ENCODE data around the gene B3GNT3. TPM values are rescaled to one million over a fixed set of nuclear protein-coding genes. Genes with fewer than 3 reads are reported as not detected.

B3GNT3 gene
- total and polyA plus RNA-seq, 2 of the 8 experiments (the other 6 are each of a cell fraction or from before 2014, with no cell fraction given): 1.5 TPM

DNA sequence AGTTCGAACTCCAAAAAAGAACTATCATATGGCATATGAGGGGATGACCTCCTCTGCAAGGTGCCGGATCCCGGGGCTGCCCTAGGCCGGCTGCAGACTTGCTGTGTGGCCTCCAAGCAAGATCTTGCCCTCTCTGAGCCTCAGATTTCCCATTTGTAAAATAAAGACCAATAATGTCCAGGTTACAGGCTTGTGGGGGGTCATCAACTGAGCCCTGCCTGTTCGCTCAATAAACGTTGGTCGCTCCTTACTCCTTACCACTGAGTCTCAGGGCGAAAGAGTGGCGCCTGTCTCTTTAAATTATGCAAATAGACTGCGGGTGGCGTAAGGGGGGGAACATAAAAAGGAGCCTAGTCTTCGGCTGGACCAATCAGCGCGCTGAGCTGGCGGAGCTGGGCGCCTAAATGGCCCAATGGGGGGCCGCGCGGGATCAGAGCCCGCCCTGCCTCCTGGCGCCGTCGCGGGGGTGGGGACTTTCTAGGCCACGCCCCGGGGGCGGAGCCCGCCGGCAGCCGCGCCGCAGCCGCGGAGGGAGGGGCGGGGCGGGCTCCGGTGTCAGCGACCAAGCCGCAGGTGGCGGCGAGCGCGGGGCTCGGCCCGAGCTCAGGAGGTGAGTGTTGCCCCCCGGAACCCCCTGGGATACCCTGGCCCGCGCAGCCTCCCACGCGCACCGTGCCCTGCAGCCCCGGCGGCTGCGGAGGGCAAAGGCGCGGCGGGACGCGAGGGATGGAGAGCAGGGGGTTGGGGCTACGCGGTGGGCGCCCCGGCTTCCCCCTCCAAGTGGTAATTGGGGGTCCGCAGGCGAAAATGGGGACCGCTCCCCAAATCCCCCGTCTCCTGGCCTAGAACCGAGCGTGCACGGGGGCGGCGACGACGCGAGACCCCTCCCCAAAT is 47.5 kb upstream of the B3GNT3 start (continued):
- TF ChIP-seq CHD1 (IDR thresholded peaks at IDR 0.05; ENCODE audit: low read depth, low read length): no peak
- no peak for TF ChIP-seq TAF7 (optimal IDR thresholded peaks at IDR 0.05; ENCODE audit: borderline replicate concordance, low read depth, low read length)
- TF ChIP-seq SUZ12 (IDR thresholded peaks at IDR 0.05; ENCODE audit: low read length): no peak
- TF ChIP-seq SP2 (IDR thresholded peaks at IDR 0.05; ENCODE audit: low read length): peak; percentile 39; the same call in 1 of the 2 replicates
- TF ChIP-seq HDAC2 (IDR thresholded peaks at IDR 0.05; ENCODE audit: borderline replicate concordance in 1 of 2, low read depth in 2 of 2, low read length in 2 of 2): peak in 1 of 2 experiments; percentile 99; a peak in 1 of 4 replicates
- no peak for TF ChIP-seq RNF2 (IDR thresholded peaks at IDR 0.05; ENCODE audit: borderline replicate concordance, low read depth, low read length, missing control alignments, poor library complexity, severe bottlenecking)
- no peak for TF ChIP-seq MAFK (IDR thresholded peaks at IDR 0.05; ENCODE audit: low read depth, low read length)
- TF ChIP-seq RAD21 (IDR thresholded peaks at IDR 0.05 in 1 of 2, conservative IDR thresholded peaks at IDR 0.05 in 1 of 2; ENCODE audit: low read depth in 2 of 2, low read length in 2 of 2): no peak
- peak; percentile 84 for TF ChIP-seq POU5F1 (IDR thresholded peaks at IDR 0.05; ENCODE audit: low read depth, low read length)
- TF ChIP-seq CBX5 (IDR thresholded peaks at IDR 0.05; ENCODE audit: low read depth, low read length): no peak
- no peak for TF ChIP-seq TEAD4 (IDR thresholded peaks at IDR 0.05; ENCODE audit: low read depth, low read length)
- TF ChIP-seq ATF3 (IDR thresholded peaks at IDR 0.05; ENCODE audit: insufficient read depth, low read depth, low read length): no peak
- TF ChIP-seq EZH2 (IDR thresholded peaks at IDR 0.05; ENCODE audit: low read depth, low read length, severe bottlenecking): no peak
- 0 out of 2 replicates have a peak, but pooled peaks have one; percentile 53 for TF ChIP-seq CHD2 (IDR thresholded peaks at IDR 0.05; ENCODE audit: low read length)
- TF ChIP-seq KDM1A (IDR thresholded peaks at IDR 0.05; ENCODE audit: borderline replicate concordance, low read length): peak; percentile 100
- no peak for TF ChIP-seq CEBPB (IDR thresholded peaks at IDR 0.05; ENCODE audit: low read depth, low read length)
